ENCODE results near the gene HOXA11. TPM values are rescaled to one million over a fixed set of nuclear protein-coding genes. Genes with fewer than 3 reads are reported as not detected.

HOXA11 gene
- polyA plus RNA-seq (ENCODE audit: insufficient read length): 2.7 TPM

GRCh38 chr7:27185013-27185853 is at the start of gene HOXA11:
Gene HOXA11, minus strand, starts transcription at chr7:27185232. Its CDS starts 88 bp downstream, at chr7:27185144.
- DNase-seq: no peak

GRCh38 chr7:27229448-27229847 is 44.4 kb upstream of the HOXA11 start:
- no peak for DNase-seq

GRCh38 chr7:27224983-27225934 is 40.2 kb upstream of the HOXA11 start:
- no peak for DNase-seq

- DNase-seq: no peak
Measured at GRCh38 chr7:27223941-27224575, 39.0 kb upstream of the HOXA11 start.

GRCh38 chr7:27221201-27221797 is 36.3 kb upstream of the HOXA11 start:
- no peak for DNase-seq

- no peak for DNase-seq
Measured at GRCh38 chr7:27220440-27220955, 35.5 kb upstream of the HOXA11 start.

- no peak for DNase-seq
Measured at GRCh38 chr7:27219821-27220220, 34.8 kb upstream of the HOXA11 start.

- DNase-seq: no peak
Measured at GRCh38 chr7:27217951-27218350, 32.9 kb upstream of the HOXA11 start.

- DNase-seq: no peak
Measured at GRCh38 chr7:27215356-27215755, 30.3 kb upstream of the HOXA11 start.

GRCh38 chr7:27214239-27214950 is 29.4 kb upstream of the HOXA11 start:
- no peak for DNase-seq

- DNase-seq: no peak
Measured at GRCh38 chr7:27213433-27214238, 28.6 kb upstream of the HOXA11 start.

GRCh38 chr7:27212497-27213432 is 27.7 kb upstream of the HOXA11 start:
- DNase-seq: no peak

- DNase-seq: no peak
Measured at GRCh38 chr7:27211764-27212204, 26.8 kb upstream of the HOXA11 start.

GRCh38 chr7:27211084-27211446 is 26.0 kb upstream of the HOXA11 start:
- no peak for DNase-seq

GRCh38 chr7:27210441-27211083 is 25.5 kb upstream of the HOXA11 start:
- no peak for DNase-seq

- no peak for DNase-seq
Measured at GRCh38 chr7:27209933-27210440, 25.0 kb upstream of the HOXA11 start.

- DNase-seq: no peak
Measured at GRCh38 chr7:27208998-27209397, 24.0 kb upstream of the HOXA11 start.

GRCh38 chr7:27207348-27207985 is 22.4 kb upstream of the HOXA11 start:
- DNase-seq: no peak

Measured in hindlimb muscle (tissue), 1 donor.